Medulla oblongata (tissue), 1 donor: Measurements from ENCODE around the gene CHN2.

Experiments
- DNase-seq: peaks from one replicate; pipeline ENCODE4 v3.0.0-alpha.2; 2015; ENCODE audit errors: extremely low spot score

CHN2 gene

GRCh38 chr7:29332875-29333855, 138.6 kb downstream of the CHN2 start:
- peak; percentile 49 for DNase-seq

GRCh38 chr7:29335188-29336083, 140.9 kb downstream of the CHN2 start:
- no peak for DNase-seq

GRCh38 chr7:29337546-29338116, 143.1 kb downstream of the CHN2 start:
- DNase-seq: peak; percentile 52

GRCh38 chr7:29340696-29341095, 146.1 kb downstream of the CHN2 start:
- DNase-seq: no peak

GRCh38 chr7:29341156-29341555, 146.6 kb downstream of the CHN2 start:
- DNase-seq: no peak

- DNase-seq: no peak
Measured at GRCh38 chr7:29342761-29343160, 148.2 kb downstream of the CHN2 start.

- DNase-seq: no peak
Measured at GRCh38 chr7:29343399-29343798, 148.8 kb downstream of the CHN2 start.

- no peak for DNase-seq
Measured at GRCh38 chr7:29344334-29344978, 149.9 kb downstream of the CHN2 start.

- DNase-seq: peak; percentile 86
Measured at GRCh38 chr7:29345590-29345989, 151.0 kb downstream of the CHN2 start.

- no peak for DNase-seq
Measured at GRCh38 chr7:29346231-29346978, 151.8 kb downstream of the CHN2 start.

- DNase-seq: no peak
Measured at GRCh38 chr7:29349362-29349761, 154.8 kb downstream of the CHN2 start.

GRCh38 chr7:29350351-29350750, 155.8 kb downstream of the CHN2 start:
- no peak for DNase-seq

GRCh38 chr7:29352041-29352440, 157.5 kb downstream of the CHN2 start:
- no peak for DNase-seq

GRCh38 chr7:29353810-29354209, 159.2 kb downstream of the CHN2 start:
- DNase-seq: no peak

- DNase-seq: no peak
Measured at GRCh38 chr7:29354340-29354739, 159.8 kb downstream of the CHN2 start.

GRCh38 chr7:29355388-29355787, 160.8 kb downstream of the CHN2 start:
- no peak for DNase-seq

GRCh38 chr7:29356631-29357030, 162.1 kb downstream of the CHN2 start:
- no peak for DNase-seq

- no peak for DNase-seq
Measured at GRCh38 chr7:29359482-29360093, 165.0 kb downstream of the CHN2 start.

- no peak for DNase-seq
Measured at GRCh38 chr7:29360633-29361625, 166.4 kb downstream of the CHN2 start.
